PC-9 (cell line): ENCODE measurements around the gene WNT16. TPM values are rescaled to one million over a fixed set of nuclear protein-coding genes. Genes with fewer than 3 reads are reported as not detected.

Experiments used
- BruUV-seq: library from RNA; stranded (reverse); fragments of 400-500 nt; replicated peaks from 2 replicates; lab custom pipeline; 2021; lab: Mats Ljungman, UMichigan
- CTCF ChIA-PET: fragments of 300-600 bp; sonication (Branson Sonifier 250); formaldehyde crosslinking; loops from one replicate; lab custom pipeline; 2022; ENCODE audit warnings: antibody characterized with exemption; lab: Charles Lee
- POLR2A ChIA-PET: fragments of 300-600 bp; sonication (Branson Sonifier 250); formaldehyde crosslinking; loops from one replicate; lab custom pipeline; 2022; ENCODE audit warnings: antibody characterized with exemption; ENCODE audit not compliant: unreplicated experiment; lab: Charles Lee
- DNase-seq, 2 experiments: peaks; one replicate each; pipeline versions ENCODE4 v3.0.0 to v3.0.0-alpha.2; 2015 to 2022; ENCODE audit warnings: mixed read lengths in 1 of 2
- H2AFZ ChIP-seq: fragments of 200-600 bp; sonication (generic); 2 replicates; pipeline ENCODE4 v1.8.1; 2017; ENCODE audit warnings: antibody characterized with exemption
- H3F3A ChIP-seq: fragments of 200-600 bp; sonication (generic); 2 replicates; pipeline ENCODE4 v1.8.1; 2017; ENCODE audit warnings: antibody characterized with exemption, mild to moderate bottlenecking, low read depth; ENCODE audit not compliant: insufficient read depth
- H3K27ac ChIP-seq: fragments of 200-600 bp; sonication (generic); 2 replicates; pipeline ENCODE4 v1.6.1; 2016; ENCODE audit warnings: mixed run types
- H3K27me3 ChIP-seq: fragments of 200-600 bp; sonication (generic); 2 replicates; pipeline ENCODE4 v1.6.1; 2016; ENCODE audit warnings: low read depth, mixed run types; ENCODE audit not compliant: insufficient read depth
- H3K36me3 ChIP-seq: fragments of 200-600 bp; sonication (generic); 2 replicates; pipeline ENCODE4 v1.6.1; 2016; ENCODE audit warnings: low read depth, mixed run types
- H3K4me1 ChIP-seq: fragments of 200-600 bp; sonication (generic); replicated peaks from 2 replicates; pipeline ENCODE4 v1.6.1; 2016; ENCODE audit warnings: mixed run types; ENCODE audit not compliant: insufficient read depth
- H3K4me2 ChIP-seq: fragments of 200-600 bp; sonication (generic); 2 replicates; pipeline ENCODE4 v1.6.1; 2017; ENCODE audit warnings: mixed run types
- H3K4me3 ChIP-seq: fragments of 200-600 bp; sonication (generic); 2 replicates; pipeline ENCODE4 v1.6.1; 2016; ENCODE audit warnings: mixed run types
- H3K79me2 ChIP-seq: fragments of 200-600 bp; sonication (generic); 2 replicates; pipeline ENCODE4 v1.6.1; 2017; ENCODE audit warnings: low read depth, mixed run types
- H3K9me2 ChIP-seq: fragments of 200-600 bp; sonication (generic); 2 replicates; pipeline ENCODE4 v1.8.1; 2017; ENCODE audit warnings: mild to moderate bottlenecking; ENCODE audit not compliant: insufficient read depth
- H3K9me3 ChIP-seq: fragments of 200-600 bp; sonication (generic); 2 replicates; pipeline ENCODE4 v1.8.1; 2016; ENCODE audit warnings: low read depth; ENCODE audit not compliant: insufficient read depth
- H4K20me1 ChIP-seq: fragments of 200-600 bp; sonication (generic); 2 replicates; pipeline ENCODE4 v1.8.1; 2017; ENCODE audit not compliant: insufficient read depth
- EZH2 ChIP-seq: fragments of 200-600 bp; sonication (generic); IDR thresholded peaks from 2 replicates; pipeline ENCODE4 v1.8.0; 2017; ENCODE audit warnings: antibody characterized with exemption, low read depth
- intact Hi-C: fragments of 100-400 bp; cut with micrococcal nuclease; formaldehyde crosslinking; loops from one replicate; pipeline ENCODE4 v1.10.0; 2022; ENCODE audit not compliant: unreplicated experiment
- total RNA-seq: library from RNA; stranded (reverse); gene quantifications from 2 replicates; pipeline ENCODE4 v1.2.3, GENCODE V29; 2021
- TF ChIP-seq, protein P1 (sequence below): fragments of 200-600 bp; sonication (generic); conservative IDR thresholded peaks from 2 replicates; pipeline ENCODE4 v1.6.1; 2017; ENCODE audit warnings: mixed run types, antibody characterized with exemption, mild to moderate bottlenecking, moderate library complexity

Gene WNT16
- total RNA-seq, 1 experiment from 2014 or later: not detected

DNA sequence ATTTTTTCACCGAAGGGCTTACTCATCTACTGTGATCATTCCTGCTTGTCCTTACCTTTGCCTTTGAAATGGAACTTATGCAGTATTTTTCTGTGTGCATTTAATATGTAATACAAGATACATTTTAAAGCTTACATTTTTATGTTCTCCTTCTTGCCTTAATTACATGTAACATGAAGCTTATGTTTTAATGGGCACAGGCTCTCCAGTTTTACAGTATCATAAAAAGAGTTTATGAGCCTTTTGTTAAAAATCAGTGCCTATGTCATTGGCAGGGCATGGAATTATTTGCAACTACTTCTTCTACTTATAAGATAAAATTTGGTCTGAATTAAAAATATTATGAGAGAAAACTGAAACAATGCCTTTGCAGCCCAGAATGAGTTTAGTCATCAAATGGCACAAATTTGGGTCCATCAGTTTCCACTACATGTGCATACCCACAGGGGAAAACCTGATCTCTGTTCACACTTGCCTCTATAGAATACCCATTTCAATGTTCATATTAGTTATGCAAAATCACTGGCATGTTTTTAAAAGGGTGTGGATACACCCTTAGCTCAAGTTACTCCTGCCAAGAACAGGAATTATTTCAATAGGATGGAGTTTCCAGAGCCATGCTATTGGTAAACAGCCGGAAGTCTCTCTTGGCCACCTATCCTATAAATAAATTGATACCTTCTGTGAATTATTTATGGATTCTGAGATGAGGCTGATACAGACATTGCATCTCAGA is 27.9 kb upstream of the WNT16 start:
- H3K4me2 ChIP-seq: no peak overlapping the region
- CTCF ChIA-PET: no interaction called here
- DNase-seq: no peak
- no peak overlapping the region for H2AFZ ChIP-seq
- BruUV-seq: no TSS peak
- no peaks in the 10 kb centered on the region for H3K4me1 ChIP-seq
- H3K79me2 ChIP-seq: no peaks in the 10 kb centered on the region
- H3K4me3 ChIP-seq: no peak overlapping the region
- no peak for TF ChIP-seq EZH2
- TF ChIP-seq, protein P1, sequence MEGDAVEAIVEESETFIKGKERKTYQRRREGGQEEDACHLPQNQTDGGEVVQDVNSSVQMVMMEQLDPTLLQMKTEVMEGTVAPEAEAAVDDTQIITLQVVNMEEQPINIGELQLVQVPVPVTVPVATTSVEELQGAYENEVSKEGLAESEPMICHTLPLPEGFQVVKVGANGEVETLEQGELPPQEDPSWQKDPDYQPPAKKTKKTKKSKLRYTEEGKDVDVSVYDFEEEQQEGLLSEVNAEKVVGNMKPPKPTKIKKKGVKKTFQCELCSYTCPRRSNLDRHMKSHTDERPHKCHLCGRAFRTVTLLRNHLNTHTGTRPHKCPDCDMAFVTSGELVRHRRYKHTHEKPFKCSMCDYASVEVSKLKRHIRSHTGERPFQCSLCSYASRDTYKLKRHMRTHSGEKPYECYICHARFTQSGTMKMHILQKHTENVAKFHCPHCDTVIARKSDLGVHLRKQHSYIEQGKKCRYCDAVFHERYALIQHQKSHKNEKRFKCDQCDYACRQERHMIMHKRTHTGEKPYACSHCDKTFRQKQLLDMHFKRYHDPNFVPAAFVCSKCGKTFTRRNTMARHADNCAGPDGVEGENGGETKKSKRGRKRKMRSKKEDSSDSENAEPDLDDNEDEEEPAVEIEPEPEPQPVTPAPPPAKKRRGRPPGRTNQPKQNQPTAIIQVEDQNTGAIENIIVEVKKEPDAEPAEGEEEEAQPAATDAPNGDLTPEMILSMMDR: no peak
- H3K36me3 ChIP-seq: no peaks in the 10 kb centered on the region
- H3K9me2 ChIP-seq: no peaks in the 10 kb centered on the region
- H4K20me1 ChIP-seq: no peaks in the 10 kb centered on the region
- H3K27me3 ChIP-seq: no peaks in the 10 kb centered on the region
- H3K27ac ChIP-seq: no peak overlapping the region
- H3F3A ChIP-seq: no peaks in the 10 kb centered on the region
- POLR2A ChIA-PET: no interaction called here
- H3K9me3 ChIP-seq: no peaks in the 10 kb centered on the region
- intact Hi-C loops: no loop called here

DNA sequence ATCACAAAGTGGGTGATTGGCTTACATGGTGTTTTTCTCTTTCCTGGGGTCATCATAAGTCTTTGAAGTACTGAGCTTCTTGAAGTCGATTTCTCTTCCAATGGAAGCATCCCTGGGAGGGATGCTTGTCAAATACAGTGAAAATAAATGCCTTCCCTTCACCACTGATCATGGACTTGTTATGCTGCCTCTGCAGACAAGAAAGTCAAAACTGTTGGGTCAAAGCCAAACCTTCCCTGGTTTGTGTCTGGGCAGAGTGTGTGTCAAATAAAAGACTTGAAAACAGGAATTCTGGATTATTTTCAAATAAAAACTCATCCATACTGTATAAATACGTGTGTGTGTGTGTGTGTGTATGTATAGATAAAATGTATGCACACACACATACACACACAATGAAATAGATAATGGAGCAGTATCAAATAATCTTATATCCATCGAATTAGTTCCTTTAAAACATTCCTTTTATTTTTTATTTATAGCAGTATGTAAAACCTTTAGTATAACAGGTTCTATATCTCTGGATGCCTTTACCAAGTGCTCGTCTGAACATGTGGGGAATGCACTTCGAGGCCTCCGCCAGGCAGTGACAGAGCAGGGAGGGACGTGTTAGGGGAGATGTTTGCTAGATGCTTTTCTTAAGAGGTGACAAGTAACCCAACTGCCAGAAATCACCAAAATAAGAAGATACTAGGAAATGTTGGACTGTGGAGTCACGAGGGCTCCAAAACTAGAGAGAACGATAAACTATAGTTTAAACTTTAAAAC is 27.2 kb upstream of the WNT16 start:
- Histone ChIP-seq H3K27ac (no peak overlapping the region), H3K9me3 (no peaks in the 10 kb centered on the region), H3K9me2 (no peaks in the 10 kb centered on the region; the same call in 1 of the 2 replicates), H3F3A (no peaks in the 10 kb centered on the region), H3K79me2 (no peaks in the 10 kb centered on the region), H3K36me3 (no peaks in the 10 kb centered on the region), H3K4me1 (no peaks in the 10 kb centered on the region), H4K20me1 (no peaks in the 10 kb centered on the region), H3K4me2 (no peak overlapping the region), H3K4me3 (no peak overlapping the region), H3K27me3 (no peaks in the 10 kb centered on the region), H2AFZ (no peak overlapping the region)
- TF ChIP-seq, protein P1: no peak
- no peak for TF ChIP-seq EZH2
- ChIA-PET POLR2A (no interaction called here), CTCF (interaction anchor here (0.6 kb wide), 1 partner anchor 244 kb away, joined by 14 read pairs; no protein-coding TSS in a partner anchor)
- no TSS peak for BruUV-seq
- intact Hi-C loops: no loop called here
- no peak for DNase-seq

DNA sequence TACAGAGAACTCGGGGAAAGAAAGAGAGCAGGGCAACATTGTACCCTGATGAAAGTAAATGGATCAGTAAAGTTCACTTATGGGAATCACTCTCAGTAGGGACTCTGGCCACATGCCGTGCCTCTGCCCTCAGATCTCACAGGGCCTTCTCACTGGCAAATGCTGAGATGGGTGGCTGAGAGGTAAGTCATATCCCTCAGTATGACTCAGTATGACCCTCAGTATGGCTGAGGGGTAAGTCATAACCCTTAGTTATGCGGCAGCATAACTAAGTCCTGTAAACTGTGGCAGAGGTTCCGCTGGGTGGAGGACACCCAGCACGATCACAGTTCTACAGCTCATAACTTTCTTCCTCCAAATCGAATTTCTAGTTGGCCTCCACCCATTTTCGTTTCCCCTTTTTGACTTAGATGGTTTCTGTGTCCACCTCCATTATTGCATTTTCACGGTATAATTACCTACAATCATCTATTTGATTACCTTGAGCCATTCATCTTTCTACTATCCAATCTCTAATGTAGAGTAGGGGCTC is 26.5 kb upstream of the WNT16 start:
- H3K36me3 ChIP-seq: no peaks in the 10 kb centered on the region
- no TSS peak for BruUV-seq
- no peaks in the 10 kb centered on the region for H4K20me1 ChIP-seq
- DNase-seq: no peak
- no peak overlapping the region for H3K4me3 ChIP-seq
- H3F3A ChIP-seq: no peaks in the 10 kb centered on the region
- ChIA-PET CTCF (interaction anchor here (0.6 kb wide), 1 partner anchor 243 kb away, joined by 14 read pairs; no protein-coding TSS in a partner anchor), POLR2A (no interaction called here)
- H3K27me3 ChIP-seq: no peaks in the 10 kb centered on the region
- H3K4me2 ChIP-seq: no peak overlapping the region
- no peak overlapping the region for H3K27ac ChIP-seq
- no peaks in the 10 kb centered on the region; the same call in 1 of the 2 replicates for H3K9me2 ChIP-seq
- intact Hi-C loops: no loop called here
- no peak for TF ChIP-seq EZH2
- TF ChIP-seq, protein P1: no peak
- no peak overlapping the region for H2AFZ ChIP-seq
- no peaks in the 10 kb centered on the region for H3K79me2 ChIP-seq
- no peaks in the 10 kb centered on the region for H3K4me1 ChIP-seq
- H3K9me3 ChIP-seq: no peaks in the 10 kb centered on the region
